Neural progenitor cell (in vitro differentiated cells): ENCODE results near the gene RNF175.

Experiments
- CTCF ChIP-seq: fragments of 200-600 bp; sonication (generic); IDR thresholded peaks from 2 replicates; pipeline ENCODE4 v1.5.1; 2017; ENCODE audit warnings: antibody characterized with exemption, mild to moderate bottlenecking
- EZH2 ChIP-seq: fragments of 200-600 bp; sonication (generic); IDR thresholded peaks from 2 replicates; pipeline ENCODE4 v1.6.1; 2017; ENCODE audit warnings: antibody characterized with exemption, mild to moderate bottlenecking, moderate library complexity
- EZH2phosphoT487 ChIP-seq: fragments of 200-600 bp; sonication (generic); IDR thresholded peaks from 2 replicates; pipeline ENCODE4 v1.6.1; 2017; ENCODE audit warnings: antibody characterized with exemption

- no peak for TF ChIP-seq CTCF
- TF ChIP-seq EZH2, result no peak
- TF ChIP-seq EZH2phosphoT487, result no peak
These were observed 2.4 kb downstream of the RNF175 start for GRCh38 chr4:153757407-153757806.
